HepG2 (cell line): Measurements from ENCODE around the gene IGLL1. TPM values are rescaled to one million over a fixed set of nuclear protein-coding genes. Genes with fewer than 3 reads are reported as not detected.

ENCODE experiments used
- BRF2 ChIP-seq: sonication (generic); formaldehyde crosslinking; IDR thresholded peaks from 2 replicates; pipeline ENCODE4 v1.8.1; 2022; ENCODE audit warnings: mild to moderate bottlenecking, missing genetic modification reagents
- EHMT2 ChIP-seq: fragments of 200-600 bp; sonication (generic); IDR thresholded peaks from 2 replicates; pipeline ENCODE4 v1.7.0; 2017; ENCODE audit warnings: antibody characterized with exemption, low read depth, low read length, borderline replicate concordance
- ELF1 ChIP-seq: sonication (generic); formaldehyde crosslinking; IDR thresholded peaks from 2 replicates; pipeline ENCODE4 v1.4.0; 2020; ENCODE audit warnings: missing genetic modification reagents
- FOXJ3 ChIP-seq: sonication (generic); formaldehyde crosslinking; IDR thresholded peaks from 2 replicates; pipeline ENCODE4 v1.4.0; 2020; ENCODE audit warnings: missing genetic modification reagents, mild to moderate bottlenecking, borderline replicate concordance
- MIXL1 ChIP-seq: IDR thresholded peaks from 2 replicates; pipeline ENCODE4 v1.6.1; 2016
- RAD21 ChIP-seq: fragments of 450-650 bp; formaldehyde crosslinking; IDR thresholded peaks from 2 replicates; pipeline ENCODE4 v1.5.0; 2020; ENCODE audit warnings: mild to moderate bottlenecking
- STAG1 ChIP-seq: sonication (generic); formaldehyde crosslinking; IDR thresholded peaks from 2 replicates; pipeline ENCODE4 v1.4.0; 2020; ENCODE audit warnings: missing genetic modification reagents
- ZBTB49 ChIP-seq: sonication (generic); formaldehyde crosslinking; IDR thresholded peaks from 2 replicates; pipeline ENCODE4 v1.4.0; 2020; ENCODE audit warnings: missing genetic modification reagents, borderline replicate concordance
- ZNF124 ChIP-seq: sonication (generic); formaldehyde crosslinking; IDR thresholded peaks from 2 replicates; pipeline ENCODE4 v1.4.0; 2020; ENCODE audit warnings: missing genetic modification reagents
- ZNF263 ChIP-seq: sonication (generic); formaldehyde crosslinking; IDR thresholded peaks from 2 replicates; pipeline ENCODE4 v1.4.0; 2020; ENCODE audit warnings: missing genetic modification reagents
- ZNF292 ChIP-seq: sonication (generic); formaldehyde crosslinking; IDR thresholded peaks from 2 replicates; pipeline ENCODE4 v1.8.1; 2022; ENCODE audit warnings: mild to moderate bottlenecking, low read depth, missing genetic modification reagents, borderline replicate concordance
- ZNF407 ChIP-seq: sonication (generic); formaldehyde crosslinking; IDR thresholded peaks from one replicate; pipeline ENCODE4 v1.5.1; 2020; ENCODE audit warnings: mild to moderate bottlenecking, missing genetic modification reagents; ENCODE audit errors: not compliant biosample characterization
- ZNF557 ChIP-seq: sonication (generic); formaldehyde crosslinking; IDR thresholded peaks from 2 replicates; pipeline ENCODE4 v1.4.0; 2020; ENCODE audit warnings: missing genetic modification reagents
- ZNF567 ChIP-seq: sonication (generic); formaldehyde crosslinking; IDR thresholded peaks from 2 replicates; pipeline ENCODE4 v1.8.1; 2023; ENCODE audit warnings: mild to moderate bottlenecking, missing genetic modification reagents, borderline replicate concordance
- ZNF570 ChIP-seq: sonication (generic); formaldehyde crosslinking; IDR thresholded peaks from 2 replicates; pipeline ENCODE4 v1.4.0; 2020; ENCODE audit warnings: mild to moderate bottlenecking, missing genetic modification reagents, borderline replicate concordance
- ZNF644 ChIP-seq: IDR thresholded peaks from 2 replicates; pipeline ENCODE4 v1.6.1; 2016; ENCODE audit warnings: low read depth
- polyA plus RNA-seq, 8 experiments: library from polyadenylated mRNA; depleted of rRNA in 3 of 8; stranded (reverse) in 7 of 8; unstranded in 1 of 8; fragments of >200 nt; fragmentation: Illumina TruSeq in 4 of 8; extraction: Trizol in 4 of 8; gene quantifications; 2 replicates each; pipeline versions ENCODE4 v1.2.1 to v1.2.3, GENCODE V29; 2011 to 2016; ENCODE audit warnings: low read depth in 4 of 8, missing spikeins in 1 of 8, mixed read lengths in 1 of 8; ENCODE audit not compliant: insufficient read depth in 1 of 8
- total RNA-seq, 5 experiments: library from RNA; depleted of rRNA; stranded (reverse); fragments of >200 nt; fragmentation: Illumina TruSeq; extraction: Trizol; gene quantifications; 2 replicates each; pipeline ENCODE4 v1.2.3, GENCODE V29; 2016; ENCODE audit warnings: low read depth in 1 of 5
- TF ChIP-seq, protein P1 (sequence below): sonication (generic); formaldehyde crosslinking; IDR thresholded peaks from 2 replicates; pipeline ENCODE4 v1.5.0; 2020; ENCODE audit warnings: mild to moderate bottlenecking, missing genetic modification reagents

The IGLL1 gene
- total and polyA plus RNA-seq, 2 of the 13 experiments (the other 11 are each of a cell fraction or from before 2014, with no cell fraction given), result not detected

- TF ChIP-seq EHMT2 (no peak), ZNF263 (CRISPR knock-in tag) (peak; percentile 61; the same call in 1 of the 2 replicates), ZNF407 (CRISPR knock-in tag) (no peak), ZBTB49 (CRISPR knock-in tag) (no peak), ZNF570 (CRISPR knock-in tag) (no peak), FOXJ3 (CRISPR knock-in tag) (no peak), ZNF292 (CRISPR knock-in tag) (no peak), ZNF557 (no peak), ZNF567 (CRISPR knock-in tag) (no peak), ELF1 (CRISPR knock-in tag) (no peak), RAD21 (CRISPR knock-in tag) (0 out of 2 replicates have a peak, but pooled peaks have one; percentile 32), BRF2 (no peak), MIXL1 (CRISPR knock-in tag) (no peak), STAG1 (CRISPR knock-in tag) (0 out of 2 replicates have a peak, but pooled peaks have one; percentile 10), ZNF124 (no peak), ZNF644 (peak; percentile 68; the same call in 1 of the 2 replicates)
- TF ChIP-seq, protein P1, sequence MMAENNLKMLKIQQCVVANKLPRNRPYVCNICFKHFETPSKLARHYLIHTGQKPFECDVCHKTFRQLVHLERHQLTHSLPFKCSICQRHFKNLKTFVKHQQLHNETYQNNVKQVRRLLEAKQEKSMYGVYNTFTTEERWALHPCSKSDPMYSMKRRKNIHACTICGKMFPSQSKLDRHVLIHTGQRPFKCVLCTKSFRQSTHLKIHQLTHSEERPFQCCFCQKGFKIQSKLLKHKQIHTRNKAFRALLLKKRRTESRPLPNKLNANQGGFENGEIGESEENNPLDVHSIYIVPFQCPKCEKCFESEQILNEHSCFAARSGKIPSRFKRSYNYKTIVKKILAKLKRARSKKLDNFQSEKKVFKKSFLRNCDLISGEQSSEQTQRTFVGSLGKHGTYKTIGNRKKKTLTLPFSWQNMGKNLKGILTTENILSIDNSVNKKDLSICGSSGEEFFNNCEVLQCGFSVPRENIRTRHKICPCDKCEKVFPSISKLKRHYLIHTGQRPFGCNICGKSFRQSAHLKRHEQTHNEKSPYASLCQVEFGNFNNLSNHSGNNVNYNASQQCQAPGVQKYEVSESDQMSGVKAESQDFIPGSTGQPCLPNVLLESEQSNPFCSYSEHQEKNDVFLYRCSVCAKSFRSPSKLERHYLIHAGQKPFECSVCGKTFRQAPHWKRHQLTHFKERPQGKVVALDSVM (CRISPR knock-in tag), result peak; percentile 54; the same call in 1 of the 2 replicates
These were observed 46.7 kb downstream of the IGLL1 start (continued) for GRCh38 chr22:23533328-23533762.
